Kidney tubule cell (primary cell): ENCODE measurements around the gene ATRIP.

ENCODE experiments used
- DNase-seq: peaks from one replicate; pipeline ENCODE4 v3.0.0-alpha.2; 2018; ENCODE audit warnings: low spot score

ATRIP gene

GRCh38 chr3:48410205-48411040, 36.1 kb upstream of the ATRIP start:
- DNase-seq: no peak

- DNase-seq: no peak
Observed at GRCh38 chr3:48411041-48411588, 35.4 kb upstream of the ATRIP start.

- no peak for DNase-seq
Observed at GRCh38 chr3:48411606-48412374, 34.7 kb upstream of the ATRIP start.

- DNase-seq: no peak
Observed at GRCh38 chr3:48412375-48413001, 34.0 kb upstream of the ATRIP start.

GRCh38 chr3:48413086-48413485, 33.5 kb upstream of the ATRIP start:
- no peak for DNase-seq

GRCh38 chr3:48413611-48414010, 32.9 kb upstream of the ATRIP start:
- no peak for DNase-seq

DNA sequence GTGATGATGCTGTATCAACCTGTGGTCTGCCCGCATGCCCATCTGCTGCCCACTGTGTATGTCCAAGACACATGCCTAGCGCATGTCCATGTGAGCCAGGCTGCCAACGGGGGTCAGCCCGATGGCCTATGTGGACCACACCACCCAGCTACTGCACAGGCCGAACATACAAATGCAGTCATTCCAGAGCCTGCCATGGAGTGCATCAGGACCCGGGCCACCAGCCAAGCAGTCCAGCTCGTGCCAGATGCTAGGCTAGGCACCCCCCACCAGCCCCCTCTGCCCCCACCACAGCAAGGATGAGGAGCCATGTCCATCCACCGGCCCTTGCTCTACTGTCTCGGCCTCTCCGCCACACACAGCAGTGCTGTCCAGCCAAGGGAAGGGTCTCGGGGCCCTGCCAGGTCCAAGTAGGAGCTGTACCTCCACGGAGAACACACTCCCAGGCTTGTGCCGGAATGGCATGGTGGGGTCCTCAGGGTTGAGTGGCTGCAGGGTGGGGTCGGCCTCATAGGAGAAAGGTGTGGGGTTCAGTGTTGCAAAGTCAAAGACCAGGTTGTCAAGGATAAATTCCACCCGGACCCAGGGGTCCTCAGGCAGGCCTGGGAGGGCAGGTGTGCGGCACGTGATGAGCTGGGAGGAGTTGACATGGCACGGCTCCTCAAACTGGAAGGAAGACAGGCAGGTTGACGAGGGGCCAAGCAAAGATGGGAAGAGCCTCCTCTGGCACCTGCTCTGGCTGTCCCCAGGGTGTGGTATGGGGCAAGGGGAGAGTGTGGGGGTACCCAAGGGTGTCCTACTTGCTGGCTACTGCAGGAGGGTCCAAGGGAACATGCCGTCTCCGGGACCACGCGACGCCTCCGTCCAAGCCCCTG, 31.9 kb upstream of the ATRIP start:
- DNase-seq: no peak

- no peak for DNase-seq
Observed at GRCh38 chr3:48415251-48415953, 31.1 kb upstream of the ATRIP start.

- no peak for DNase-seq
Observed at GRCh38 chr3:48416091-48416505, 30.4 kb upstream of the ATRIP start.

- no peak for DNase-seq
Observed at GRCh38 chr3:48416546-48416945, 30.0 kb upstream of the ATRIP start.

DNA sequence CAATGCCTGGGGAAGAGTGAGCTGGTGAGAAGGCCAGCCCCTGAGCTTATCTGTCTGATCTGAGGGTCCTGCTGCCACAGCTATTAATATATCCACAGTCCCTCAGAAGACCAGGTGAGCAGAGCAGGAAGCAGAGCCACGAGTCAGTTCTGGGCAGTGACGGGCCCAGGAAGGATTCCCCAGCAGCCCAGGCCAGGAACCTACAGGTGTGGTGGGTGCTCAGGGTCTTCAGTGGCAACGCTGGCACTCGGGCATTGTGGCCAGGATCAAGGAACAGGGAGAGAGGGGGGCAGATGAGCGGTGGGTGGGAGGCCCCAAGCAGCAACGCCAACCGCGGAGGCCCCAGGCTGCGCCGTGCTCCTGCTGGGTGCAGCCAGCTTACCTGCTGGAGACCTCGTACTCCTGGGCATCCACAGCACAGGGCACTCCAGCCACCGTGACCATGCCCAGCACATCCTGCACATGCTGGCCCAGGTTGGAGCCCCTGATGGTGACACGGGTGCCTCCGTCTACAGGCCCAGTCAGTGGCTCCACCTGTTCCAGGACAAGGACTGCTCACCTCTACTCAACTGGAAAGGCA, 28.9 kb upstream of the ATRIP start:
- no peak for DNase-seq

DNA sequence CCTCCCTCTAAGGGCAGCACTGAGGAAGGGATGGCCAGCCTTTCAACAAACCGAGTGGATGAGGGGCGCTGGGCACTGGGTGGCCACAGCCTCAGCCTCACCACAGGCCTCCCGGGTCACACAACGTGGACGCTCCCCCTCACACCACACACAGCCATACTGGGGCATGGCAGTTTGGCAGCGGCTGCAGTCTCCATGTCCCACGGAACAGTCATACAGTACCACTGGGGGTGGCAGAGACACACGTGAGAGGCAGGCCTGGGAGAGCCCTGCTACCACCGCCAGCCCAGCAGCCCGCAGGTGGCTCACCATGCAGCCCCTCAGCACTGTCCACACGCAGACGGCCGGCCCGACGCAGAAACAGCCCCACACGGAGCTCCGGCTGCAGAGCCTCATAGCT, 28.4 kb upstream of the ATRIP start:
- DNase-seq: no peak

GRCh38 chr3:48418651-48419050, 27.9 kb upstream of the ATRIP start:
- no peak for DNase-seq

DNA sequence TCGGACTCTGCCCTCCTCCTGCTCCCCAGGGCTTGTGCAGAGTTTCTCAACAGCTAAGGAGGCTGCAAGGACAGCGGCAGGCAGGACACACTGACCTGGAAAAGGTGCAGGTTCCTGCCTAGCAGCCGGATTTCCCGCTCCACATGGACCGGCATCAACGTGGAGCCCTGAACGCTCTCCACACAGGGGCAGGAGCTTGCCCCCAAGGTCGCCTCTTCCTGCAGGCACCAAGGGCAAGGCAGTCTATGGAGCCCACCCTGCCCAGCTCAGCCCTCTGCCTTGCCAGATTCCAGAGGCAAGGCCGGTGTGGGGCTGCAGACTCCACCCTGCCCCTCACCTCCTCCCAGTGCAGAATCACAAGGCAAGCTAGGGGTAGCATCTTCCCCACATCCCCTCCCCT, 27.4 kb upstream of the ATRIP start:
- no peak for DNase-seq

GRCh38 chr3:48419597-48419996, 26.9 kb upstream of the ATRIP start:
- no peak for DNase-seq

- DNase-seq: no peak
Observed at GRCh38 chr3:48420561-48420960, 26.0 kb upstream of the ATRIP start.

- DNase-seq: no peak
Observed at GRCh38 chr3:48422272-48422671, 24.3 kb upstream of the ATRIP start.

DNA sequence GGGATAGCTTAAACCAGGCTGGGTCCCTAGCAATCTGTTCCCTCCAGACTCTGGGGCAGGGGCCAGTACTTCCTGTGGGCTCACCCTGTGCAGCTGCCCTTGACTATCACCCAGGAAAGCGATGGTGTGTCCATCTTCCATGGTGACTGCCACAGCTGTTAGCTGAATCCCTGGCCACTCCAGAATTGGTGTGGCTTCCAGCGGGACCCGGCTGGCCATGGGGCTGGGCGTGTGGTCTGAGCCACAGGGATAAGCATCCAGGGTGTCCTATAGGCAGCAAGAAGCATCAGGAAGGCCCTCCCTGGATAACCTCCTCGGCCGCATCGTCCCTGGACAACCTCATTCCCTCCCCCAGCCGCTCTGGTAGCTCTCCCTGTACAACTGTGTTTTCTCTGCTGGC, 23.9 kb upstream of the ATRIP start:
- DNase-seq: no peak

- DNase-seq: no peak
Observed at GRCh38 chr3:48423241-48423882, 23.2 kb upstream of the ATRIP start.
